ENCODE data around the gene MARCHF10. TPM values are rescaled to one million over a fixed set of nuclear protein-coding genes. Genes with fewer than 3 reads are reported as not detected.

Gene MARCHF10
- total RNA-seq, 2 donors from 2014 or later: not detected

GRCh38 chr17:62719586-62719985 lies 88.5 kb downstream of the MARCHF10 start:
- H3K27ac Mint-ChIP-seq: no peak overlapping the region
- ATAC-seq (no peak), DNase-seq (ENCODE audit: low spot score in 2 of 2) (no peak)
- H3K9me3 Mint-ChIP-seq: peaks cover 0 to 8% of the 10 kb centered on the region in 2 donors
- H3K36me3 Mint-ChIP-seq: peaks cover 7 to 10% of the 10 kb centered on the region in 2 donors

- ATAC-seq (peak; percentile 56 to 80), DNase-seq (ENCODE audit: low spot score in 2 of 2) (no peak)
- H3K9me3 Mint-ChIP-seq: peaks cover 0 to 8% of the 10 kb centered on the region in 2 donors
- peaks cover 7 to 10% of the 10 kb centered on the region in 2 donors for H3K36me3 Mint-ChIP-seq
- H3K27ac Mint-ChIP-seq: no peak overlapping the region
Observed at GRCh38 chr17:62718429-62718828, 89.7 kb downstream of the MARCHF10 start.

DNA sequence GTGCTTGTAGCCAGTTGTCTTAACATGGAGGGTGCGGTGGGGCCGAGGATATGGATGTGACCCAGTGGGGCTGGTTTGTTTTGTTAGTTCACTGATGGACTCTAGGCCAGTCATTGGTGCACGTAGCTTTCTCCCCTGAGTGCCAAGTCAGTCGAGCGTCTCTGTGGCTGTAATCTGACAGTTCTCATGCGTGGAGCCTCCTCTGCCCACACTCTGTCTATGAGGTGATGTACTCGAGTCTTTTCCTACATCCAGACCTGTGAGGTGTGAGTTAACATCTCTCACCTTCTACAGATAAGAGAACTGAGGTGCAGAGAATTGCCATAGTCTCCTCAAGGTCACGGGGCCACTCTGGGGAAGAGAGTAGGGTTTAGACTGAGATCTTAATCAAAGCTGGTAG lies 90.2 kb downstream of the MARCHF10 start:
- DNase-seq (ENCODE audit: low spot score in 2 of 2) (no peak), ATAC-seq (peak in 1 of 2 donors; percentile 16)
- peaks cover 7 to 10% of the 10 kb centered on the region in 2 donors for H3K36me3 Mint-ChIP-seq
- H3K27ac Mint-ChIP-seq: no peak overlapping the region
- peaks cover 0 to 8% of the 10 kb centered on the region in 2 donors for H3K9me3 Mint-ChIP-seq

- Mint-ChIP-seq H3K27ac (no peak overlapping the region), H3K36me3 (peaks cover 7 to 10% of the 10 kb centered on the region in 2 donors), H3K9me3 (peaks cover 0 to 8% of the 10 kb centered on the region in 2 donors)
- DNase-seq (ENCODE audit: low spot score in 2 of 2) (no peak), ATAC-seq (no peak)
Observed at GRCh38 chr17:62717589-62717855, 90.6 kb downstream of the MARCHF10 start.

- DNase-seq (ENCODE audit: low spot score in 2 of 2) (no peak), ATAC-seq (no peak)
- H3K36me3 Mint-ChIP-seq: peaks cover 7 to 10% of the 10 kb centered on the region in 2 donors
- H3K27ac Mint-ChIP-seq: no peak overlapping the region
- H3K9me3 Mint-ChIP-seq: peaks cover 0 to 8% of the 10 kb centered on the region in 2 donors
Observed at GRCh38 chr17:62716834-62717588, 91.1 kb downstream of the MARCHF10 start.

DNA sequence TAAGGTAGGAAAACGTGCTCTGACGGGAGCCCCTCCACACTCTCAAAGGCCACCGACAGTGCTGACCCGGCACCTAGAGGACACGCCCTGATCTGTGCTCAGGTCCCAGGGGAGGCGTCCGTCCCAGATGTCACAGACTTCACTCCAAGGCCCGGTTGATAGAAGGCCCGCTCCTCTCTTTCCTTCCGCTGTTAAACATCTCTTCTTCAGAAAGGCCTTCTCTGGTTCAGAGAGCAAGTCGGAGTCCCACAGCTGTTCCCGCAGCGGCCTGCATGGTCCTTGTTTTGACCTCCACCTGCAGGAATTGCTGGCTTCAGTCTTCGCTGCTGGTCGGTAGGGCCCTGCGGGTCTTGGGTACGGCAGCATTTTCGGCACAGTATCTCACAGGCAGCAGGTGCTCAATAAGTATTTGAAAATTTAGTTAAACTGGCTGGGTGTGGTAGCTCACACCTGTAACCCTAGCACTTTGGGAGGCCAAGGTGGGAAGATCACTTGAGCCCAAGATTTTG lies 92.2 kb downstream of the MARCHF10 start:
- no peak for ATAC-seq
- no peak for DNase-seq (ENCODE audit: low spot score in 2 of 2)
- Mint-ChIP-seq H3K36me3 (peaks cover 7 to 10% of the 10 kb centered on the region in 2 donors), H3K27ac (no peak overlapping the region), H3K9me3 (peaks cover 0 to 8% of the 10 kb centered on the region in 2 donors)

DNA sequence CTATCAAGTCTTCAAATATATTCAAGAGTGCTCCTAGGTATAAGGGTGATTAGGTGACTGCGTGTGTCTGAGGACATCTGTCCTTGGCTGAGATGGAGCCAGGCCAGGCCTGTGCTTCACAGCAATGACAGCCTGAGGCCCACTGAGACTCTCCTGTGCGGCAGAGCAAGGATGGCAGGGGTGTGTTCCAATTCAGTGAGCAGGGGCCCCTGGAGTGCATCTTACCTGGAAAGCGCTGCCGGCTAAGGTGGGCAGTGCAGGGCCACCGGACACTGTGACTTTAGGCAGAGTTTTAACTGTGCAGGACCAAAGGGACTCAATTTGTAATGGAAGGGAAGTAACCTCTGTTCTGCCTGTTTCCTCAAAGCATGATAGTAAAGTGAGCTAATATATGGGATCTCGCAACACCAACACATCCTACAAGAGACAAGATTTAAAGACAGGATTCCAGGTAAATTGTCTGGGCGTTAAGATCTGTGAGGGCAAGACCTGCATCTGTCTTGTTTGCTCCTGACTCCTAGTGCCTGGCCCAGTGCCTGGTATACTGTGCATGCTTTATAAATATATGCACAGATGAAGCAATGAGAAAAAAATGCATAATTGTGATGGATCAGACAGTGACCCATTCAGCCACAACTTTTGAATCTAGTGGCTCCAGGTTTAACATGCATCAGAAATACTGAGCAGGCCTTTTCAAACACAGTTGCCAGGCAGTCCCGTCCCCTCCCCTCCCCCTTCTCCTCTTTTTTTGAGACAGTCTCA lies 93.9 kb downstream of the MARCHF10 start:
- Mint-ChIP-seq H3K27ac (no peak overlapping the region), H3K36me3 (no peaks in the 10 kb centered on the region), H3K9me3 (no peaks in the 10 kb centered on the region)
- ATAC-seq (no peak), DNase-seq (ENCODE audit: low spot score in 2 of 2) (peak in 1 of 2 donors; percentile 39)

GRCh38 chr17:62713086-62713881 lies 94.8 kb downstream of the MARCHF10 start:
- Mint-ChIP-seq H3K36me3 (no peaks in the 10 kb centered on the region), H3K27ac (no peak overlapping the region), H3K9me3 (no peaks in the 10 kb centered on the region)
- ATAC-seq: no peak
- DNase-seq (ENCODE audit: low spot score in 2 of 2): peak in 1 of 2 donors; percentile 16

DNA sequence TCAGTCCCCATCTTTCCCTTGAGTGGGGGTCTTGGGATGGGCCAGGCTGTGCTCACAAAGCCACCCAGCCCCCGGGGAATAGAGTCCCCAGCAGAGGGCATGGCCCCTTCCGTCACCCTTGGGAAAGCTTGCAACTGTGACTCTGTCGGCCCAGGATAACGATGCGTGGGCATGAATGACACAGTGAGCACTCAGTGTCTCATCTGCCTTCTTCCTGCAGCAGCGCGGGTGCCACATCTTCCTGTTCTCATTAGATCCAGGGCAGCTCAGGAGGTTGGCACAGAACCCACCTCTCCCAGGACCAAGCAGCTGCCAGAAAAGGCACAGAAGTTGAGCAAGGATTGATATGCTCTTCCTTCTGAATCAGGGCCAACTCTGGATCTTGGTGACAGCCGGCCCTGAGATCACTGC lies 95.9 kb downstream of the MARCHF10 start:
- Mint-ChIP-seq H3K27ac (no peak overlapping the region), H3K36me3 (no peaks in the 10 kb centered on the region), H3K9me3 (no peaks in the 10 kb centered on the region)
- DNase-seq (ENCODE audit: low spot score in 2 of 2) (peak in 1 of 2 donors; percentile 28), ATAC-seq (no peak)

DNA sequence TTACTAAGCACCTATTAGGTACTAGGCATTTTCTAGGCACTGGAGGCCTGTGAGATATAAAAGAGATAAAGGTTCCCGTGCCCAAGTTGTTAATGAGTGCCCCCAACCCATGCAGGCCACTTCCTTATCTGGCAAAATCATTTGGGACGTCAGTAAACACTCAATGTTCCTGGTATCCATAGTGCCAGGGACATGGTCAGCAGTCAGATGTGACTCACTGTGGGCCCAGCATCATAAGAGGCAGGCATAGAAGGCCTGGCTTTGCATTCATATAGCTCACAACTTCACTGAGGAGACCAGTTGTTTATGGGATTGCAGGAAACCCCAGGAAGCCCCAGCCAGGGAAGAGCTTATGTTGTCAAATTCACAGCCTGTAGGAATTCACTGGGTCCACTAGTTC lies 99.5 kb downstream of the MARCHF10 start:
- Mint-ChIP-seq H3K27ac (no peak overlapping the region), H3K36me3 (no peaks in the 10 kb centered on the region), H3K9me3 (no peaks in the 10 kb centered on the region)
- no peak for ATAC-seq
- no peak for DNase-seq (ENCODE audit: low spot score in 2 of 2)

- ATAC-seq: no peak
- Mint-ChIP-seq H3K27ac (no peak overlapping the region), H3K9me3 (no peaks in the 10 kb centered on the region), H3K36me3 (no peaks in the 10 kb centered on the region)
- DNase-seq (ENCODE audit: low spot score in 2 of 2): peak in 1 of 2 donors; percentile 49
Observed at GRCh38 chr17:62707425-62707739, 100.7 kb downstream of the MARCHF10 start.

- ATAC-seq: no peak
- peak in 1 of 2 donors; percentile 50 for DNase-seq (ENCODE audit: low spot score in 2 of 2)
- no peaks in the 10 kb centered on the region for H3K36me3 Mint-ChIP-seq
- H3K27ac Mint-ChIP-seq: no peak overlapping the region
- H3K9me3 Mint-ChIP-seq: no peaks in the 10 kb centered on the region
Observed at GRCh38 chr17:62706598-62707424, 101.3 kb downstream of the MARCHF10 start.

GRCh38 chr17:62705778-62706597 lies 102.1 kb downstream of the MARCHF10 start:
- DNase-seq (ENCODE audit: low spot score in 2 of 2) (peak in 1 of 2 donors; percentile 44), ATAC-seq (no peak)
- no peaks in the 10 kb centered on the region for H3K9me3 Mint-ChIP-seq
- no peak overlapping the region for H3K27ac Mint-ChIP-seq
- no peaks in the 10 kb centered on the region for H3K36me3 Mint-ChIP-seq

GRCh38 chr17:62705156-62705777 lies 102.8 kb downstream of the MARCHF10 start:
- H3K36me3 Mint-ChIP-seq: no peaks in the 10 kb centered on the region
- DNase-seq (ENCODE audit: low spot score in 2 of 2): peak in 1 of 2 donors; percentile 6

DNA sequence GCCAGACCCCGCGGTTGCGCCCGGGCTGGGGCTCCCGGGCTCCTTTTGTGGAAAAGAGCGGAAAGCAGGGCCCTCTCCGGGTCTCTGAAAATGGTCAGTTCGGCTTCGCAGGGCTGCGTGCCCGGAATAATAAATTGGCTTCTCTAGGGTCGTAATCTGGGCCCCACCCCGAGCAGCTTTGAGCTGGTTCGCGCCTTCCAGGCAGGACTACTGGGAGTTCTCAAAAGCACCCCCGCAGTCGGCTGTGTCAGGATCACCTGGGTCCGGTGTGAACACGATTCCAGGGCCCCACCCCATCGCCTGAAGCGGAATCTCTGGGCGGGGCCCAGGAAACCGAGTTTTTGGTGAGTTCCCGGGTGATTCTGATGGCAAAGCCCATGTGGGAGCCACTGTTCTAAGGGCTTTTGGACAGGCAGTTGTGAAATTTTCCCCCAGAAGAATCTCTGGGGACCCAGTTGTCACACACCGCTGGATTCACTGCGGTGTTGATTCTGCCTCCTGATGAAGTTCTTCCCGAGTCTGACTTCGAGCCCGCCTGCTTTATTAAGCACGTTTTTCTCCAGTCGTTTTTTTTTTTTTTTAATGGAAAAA lies 103.6 kb downstream of the MARCHF10 start:
- no peaks in the 10 kb centered on the region for H3K9me3 Mint-ChIP-seq
- H3K36me3 Mint-ChIP-seq: no peaks in the 10 kb centered on the region
- no peak for ATAC-seq
- no peak for DNase-seq (ENCODE audit: low spot score in 2 of 2)
- H3K27ac Mint-ChIP-seq: no peak overlapping the region

More at GRCh38 chr17:62705156-62705777, 102.8 kb downstream of the MARCHF10 start:
- Mint-ChIP-seq H3K9me3 (no peaks in the 10 kb centered on the region), H3K27ac (no peak overlapping the region)
- peak in 1 of 2 donors; percentile 14 for ATAC-seq
